Activated T-cell treated with anti-CD3 and anti-CD28 coated beads for 48 hours (primary cell): ENCODE data around the gene RAD51B.

Experiments
- DNase-seq: peaks from one replicate; pipeline ENCODE4 v3.0.0-alpha.2; 2020; ENCODE audit warnings: low read depth

Gene RAD51B

DNA sequence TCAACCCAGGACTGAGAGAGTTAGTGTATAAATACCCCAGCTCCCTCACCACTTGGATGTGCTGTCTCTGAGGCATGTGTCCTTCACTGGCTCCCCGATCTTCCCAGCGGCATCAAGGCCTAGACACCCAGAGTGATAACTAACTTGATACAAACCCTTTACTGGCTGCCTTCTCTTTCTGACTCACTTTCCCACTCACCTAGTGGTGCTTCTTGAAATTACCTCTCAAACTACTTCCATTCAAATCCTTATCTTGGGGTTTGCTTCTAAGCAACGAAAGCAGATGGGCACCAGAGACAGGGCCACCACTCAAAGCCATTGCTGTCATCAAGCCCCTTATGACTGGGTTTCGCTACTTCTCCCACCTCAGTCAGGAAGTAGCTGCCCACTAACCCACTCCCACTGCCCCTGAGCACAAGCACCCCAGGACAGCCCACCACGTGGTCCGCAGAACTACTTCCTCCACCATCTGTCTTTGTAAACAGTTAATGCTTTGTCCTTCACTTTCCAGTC, 956.1 kb downstream of the RAD51B start:
- DNase-seq, result no peak

DNA sequence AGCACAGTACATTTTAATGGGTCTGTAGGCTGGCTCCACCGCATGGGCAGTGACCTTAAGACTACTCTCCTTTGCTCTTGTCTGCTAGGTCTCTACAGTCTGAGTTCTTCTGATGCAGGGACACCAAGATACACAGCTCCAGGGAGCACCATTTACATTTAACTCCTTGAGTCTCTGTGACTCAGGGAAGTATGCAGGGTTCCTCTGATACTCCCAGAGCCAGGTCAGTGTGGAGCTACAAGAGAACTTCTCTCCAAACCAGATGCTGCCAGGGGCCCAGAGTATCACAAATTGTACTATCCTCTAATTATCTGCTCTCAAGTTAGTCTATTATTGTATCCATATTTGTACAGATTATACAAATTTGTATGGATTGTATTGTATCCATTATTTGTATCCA, 958.1 kb downstream of the RAD51B start:
- DNase-seq, result no peak
